ENCODE results near the gene PSMG3. TPM values are rescaled to one million over a fixed set of nuclear protein-coding genes. Genes with fewer than 3 reads are reported as not detected.

PSMG3 gene
- total RNA-seq, 1 donor from 2014 or later = 20.3 TPM

DNA sequence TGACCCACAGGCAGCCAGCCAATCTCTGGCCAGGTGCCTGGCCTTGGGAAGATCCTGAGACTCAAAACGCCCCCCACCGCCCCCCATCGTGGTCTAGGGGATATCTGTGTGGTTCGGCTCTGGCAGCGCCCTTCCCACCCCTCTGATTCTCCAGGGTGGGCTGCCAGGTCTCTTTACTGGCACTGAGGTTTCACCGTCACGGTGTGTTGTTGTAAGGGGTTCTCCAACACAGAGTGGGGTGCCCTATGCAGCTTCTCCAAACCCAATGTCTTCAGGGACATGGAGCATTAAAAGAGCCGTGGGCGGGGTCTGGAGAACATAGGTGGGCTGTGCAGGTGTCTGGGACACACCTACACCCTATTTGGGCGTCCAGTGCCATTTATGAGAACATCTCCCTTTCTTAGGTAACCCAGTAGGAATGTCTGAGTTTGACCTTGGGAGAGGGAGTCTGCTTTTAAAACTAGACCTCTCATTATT is 37.8 kb downstream of the PSMG3 start:
- peak overlapping the region; percentile 91 for H3K27ac ChIP-seq
- DNase-seq = no peak
- intact Hi-C loops (cut with DNase I) = no loop called here
- peaks cover 41% of the 10 kb centered on the region for H3K4me1 ChIP-seq
- TF ChIP-seq, protein P1, sequence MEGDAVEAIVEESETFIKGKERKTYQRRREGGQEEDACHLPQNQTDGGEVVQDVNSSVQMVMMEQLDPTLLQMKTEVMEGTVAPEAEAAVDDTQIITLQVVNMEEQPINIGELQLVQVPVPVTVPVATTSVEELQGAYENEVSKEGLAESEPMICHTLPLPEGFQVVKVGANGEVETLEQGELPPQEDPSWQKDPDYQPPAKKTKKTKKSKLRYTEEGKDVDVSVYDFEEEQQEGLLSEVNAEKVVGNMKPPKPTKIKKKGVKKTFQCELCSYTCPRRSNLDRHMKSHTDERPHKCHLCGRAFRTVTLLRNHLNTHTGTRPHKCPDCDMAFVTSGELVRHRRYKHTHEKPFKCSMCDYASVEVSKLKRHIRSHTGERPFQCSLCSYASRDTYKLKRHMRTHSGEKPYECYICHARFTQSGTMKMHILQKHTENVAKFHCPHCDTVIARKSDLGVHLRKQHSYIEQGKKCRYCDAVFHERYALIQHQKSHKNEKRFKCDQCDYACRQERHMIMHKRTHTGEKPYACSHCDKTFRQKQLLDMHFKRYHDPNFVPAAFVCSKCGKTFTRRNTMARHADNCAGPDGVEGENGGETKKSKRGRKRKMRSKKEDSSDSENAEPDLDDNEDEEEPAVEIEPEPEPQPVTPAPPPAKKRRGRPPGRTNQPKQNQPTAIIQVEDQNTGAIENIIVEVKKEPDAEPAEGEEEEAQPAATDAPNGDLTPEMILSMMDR (IDR thresholded peaks at IDR 0.05) = no peak
- no peak for ATAC-seq
- H3K9me3 ChIP-seq = no peaks in the 10 kb centered on the region
- H3K27me3 ChIP-seq = peaks cover 3% of the 10 kb centered on the region
- peak overlapping the region; percentile 68 for H3K4me3 ChIP-seq
- no peaks in the 10 kb centered on the region for H3K36me3 ChIP-seq

DNA sequence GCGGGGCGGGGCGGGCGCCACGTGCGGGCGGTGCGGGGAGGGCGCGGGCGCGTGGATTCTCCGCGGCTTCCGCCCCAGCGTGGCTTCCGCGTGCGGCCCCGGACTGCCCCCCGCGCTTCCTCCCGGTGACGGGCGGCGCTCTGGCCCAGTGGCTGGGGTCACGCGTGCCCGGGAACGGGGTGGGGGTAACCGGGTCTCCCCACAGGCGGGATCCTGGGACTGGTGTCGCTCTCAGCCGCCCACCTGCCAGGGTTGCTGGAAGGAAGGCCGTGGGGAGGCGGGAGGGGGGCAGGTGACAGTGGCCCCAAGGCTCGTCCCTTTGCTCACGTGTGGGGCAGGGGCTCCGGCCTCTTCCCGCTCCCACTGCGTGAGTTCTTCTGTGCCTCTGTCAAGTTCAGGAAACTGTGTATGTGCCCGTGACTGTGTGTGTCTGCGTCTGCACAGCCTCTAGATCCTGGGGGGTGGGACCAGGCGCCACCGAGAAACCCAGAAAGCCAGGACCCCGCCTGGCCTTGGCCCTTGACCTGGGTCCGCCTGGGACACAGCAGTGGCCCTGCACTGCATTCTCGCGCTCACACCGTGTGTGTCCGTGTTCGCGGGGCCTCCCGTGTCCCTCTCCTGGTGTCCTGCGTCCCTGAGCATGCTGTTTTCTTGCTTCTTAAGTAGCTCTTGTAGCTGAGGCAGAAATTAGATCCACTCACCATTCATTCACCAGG is 38.4 kb downstream of the PSMG3 start:
- Histone ChIP-seq H3K27ac (peak overlapping the region; percentile 91), H3K4me3 (peak overlapping the region; percentile 68), H3K9me3 (no peaks in the 10 kb centered on the region), H3K36me3 (no peaks in the 10 kb centered on the region), H3K27me3 (peaks cover 3% of the 10 kb centered on the region), H3K4me1 (peaks cover 36% of the 10 kb centered on the region)
- intact Hi-C loops (cut with DNase I) = no loop called here
- TF ChIP-seq, protein P1 (IDR thresholded peaks at IDR 0.05) = no peak
- DNase-seq = no peak
- ATAC-seq = peak; percentile 9

DNA sequence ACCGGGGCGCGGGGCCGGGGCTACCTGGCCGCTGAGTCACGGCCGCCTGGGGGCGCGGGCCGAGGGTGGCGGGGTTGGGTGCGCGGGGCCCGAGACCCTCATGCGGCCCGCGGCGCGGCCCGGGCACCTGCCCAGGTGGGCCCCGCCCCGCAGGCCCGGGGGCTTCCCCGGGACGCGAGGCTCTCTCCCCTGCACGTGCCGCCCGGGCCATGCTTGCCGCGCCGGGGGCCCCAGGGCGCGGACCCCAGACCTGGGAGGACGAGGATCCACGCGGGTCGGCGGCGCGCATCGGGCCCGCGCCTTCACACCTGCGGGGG is 38.9 kb downstream of the PSMG3 start:
- peak overlapping the region; percentile 68 for H3K4me3 ChIP-seq
- no peaks in the 10 kb centered on the region for H3K9me3 ChIP-seq
- peak overlapping the region; percentile 91 for H3K27ac ChIP-seq
- peaks cover 3% of the 10 kb centered on the region for H3K27me3 ChIP-seq
- ATAC-seq (no peak), DNase-seq (no peak)
- H3K36me3 ChIP-seq = no peaks in the 10 kb centered on the region
- intact Hi-C loops (cut with DNase I) = no loop called here
- TF ChIP-seq, protein P1 (IDR thresholded peaks at IDR 0.05) = no peak
- H3K4me1 ChIP-seq = peaks cover 31% of the 10 kb centered on the region

DNA sequence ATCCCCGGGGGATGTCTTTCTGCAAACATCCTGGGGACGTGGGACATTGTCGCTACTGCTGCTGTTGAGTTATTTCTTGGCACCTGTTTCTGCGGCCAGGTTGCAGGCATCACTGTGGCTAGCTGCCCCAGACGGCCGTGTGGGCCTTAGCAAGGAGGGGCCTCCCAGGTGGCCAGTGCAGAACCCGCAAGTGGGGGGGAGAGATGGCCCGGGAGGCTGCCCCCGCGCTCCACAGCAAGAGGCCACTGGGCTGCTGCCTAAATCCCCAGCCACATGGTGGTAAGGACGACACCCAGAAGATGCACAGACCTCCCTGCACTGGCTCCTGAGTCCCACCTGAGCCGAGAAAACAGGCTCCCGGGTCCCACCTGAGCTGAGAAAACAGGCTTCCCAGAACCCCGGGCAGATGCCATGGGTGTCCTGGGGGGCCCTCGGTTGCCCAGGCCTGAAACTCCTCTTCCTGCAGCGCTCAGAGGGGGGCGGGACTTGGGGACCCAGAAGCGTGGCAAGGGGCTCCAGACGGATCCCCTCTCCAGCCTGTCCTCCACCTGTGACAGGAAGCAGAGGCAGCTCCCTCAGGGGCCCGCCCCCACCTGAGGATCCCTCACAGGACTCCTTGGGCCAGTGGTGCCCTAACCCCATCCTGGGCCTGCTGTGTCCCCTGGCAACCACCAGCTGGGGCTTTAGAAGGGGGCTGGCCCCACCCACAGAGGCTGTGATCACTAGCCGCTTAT is 40.3 kb downstream of the PSMG3 start:
- DNase-seq (no peak), ATAC-seq (no peak)
- no peak overlapping the region for H3K4me3 ChIP-seq
- H3K9me3 ChIP-seq = no peaks in the 10 kb centered on the region
- no peak overlapping the region for H3K27ac ChIP-seq
- peaks cover 3% of the 10 kb centered on the region for H3K27me3 ChIP-seq
- H3K36me3 ChIP-seq = no peaks in the 10 kb centered on the region
- TF ChIP-seq, protein P1 (IDR thresholded peaks at IDR 0.05) = no peak
- intact Hi-C loops (cut with DNase I) = no loop called here
- peaks cover 24% of the 10 kb centered on the region for H3K4me1 ChIP-seq

DNA sequence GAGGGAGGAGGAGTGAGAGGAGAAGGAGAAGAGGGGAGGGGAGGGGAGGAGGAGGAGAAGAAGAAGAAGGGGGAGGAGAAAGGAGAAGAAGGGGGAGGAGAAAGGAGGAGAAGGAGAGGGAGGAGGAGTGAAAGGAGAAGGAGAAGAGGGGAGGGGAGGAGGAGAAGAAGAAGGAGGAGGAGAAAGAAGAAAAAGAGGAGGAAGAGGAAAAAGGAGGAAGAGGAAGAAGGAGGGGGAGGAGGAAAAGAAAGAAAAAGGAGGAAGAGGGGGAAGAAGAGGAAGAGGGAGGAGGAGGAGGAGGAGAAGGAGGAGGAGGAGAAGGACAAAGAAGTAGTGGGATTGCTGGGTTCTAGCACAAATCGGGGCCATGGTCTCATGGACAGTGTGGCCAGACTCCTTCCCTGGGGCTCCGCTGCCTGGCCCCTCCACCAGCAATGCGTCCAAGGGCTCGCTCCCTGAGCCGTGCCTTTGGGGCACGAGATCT is 43.5 kb downstream of the PSMG3 start:
- ATAC-seq = no peak
- Histone ChIP-seq H3K4me1 (no peaks in the 10 kb centered on the region), H3K27ac (no peak overlapping the region), H3K9me3 (no peaks in the 10 kb centered on the region), H3K36me3 (no peaks in the 10 kb centered on the region), H3K4me3 (no peak overlapping the region), H3K27me3 (peaks cover 3% of the 10 kb centered on the region)
- TF ChIP-seq, protein P1 (IDR thresholded peaks at IDR 0.05) = no peak
- DNase-seq = no peak
- intact Hi-C loops (cut with DNase I) = no loop called here
